Hematopoietic multipotent progenitor cell (in vitro differentiated cells): ENCODE results near the gene CCDC28A. TPM values are rescaled to one million over a fixed set of nuclear protein-coding genes. Genes with fewer than 3 reads are reported as not detected.
A peak's percentile ranks its signal among the peaks of the same experiment; 100 is the strongest.

Source experiments
- DNase-seq, 3 donors: peaks; one replicate each; pipeline ENCODE4 v3.0.0-alpha.2; 2011 to 2015; ENCODE audit warnings: low read depth in 2 of 3, low spot score in 2 of 3
- total RNA-seq: library from RNA; depleted of rRNA; stranded (reverse); fragments of >200 nt; gene quantifications from one replicate; pipeline ENCODE4 v1.2.3, GENCODE V29; 2012

Gene CCDC28A
- total RNA-seq, 1 donor = 13.7 TPM

GRCh38 chr6:138787138-138787537, 13.6 kb downstream of the CCDC28A start:
- no peak for DNase-seq

- DNase-seq = peak in 2 of 3 donors; percentile 8 to 27
These were observed 22.4 kb downstream of the CCDC28A start, which contains the start of gene ECT2L for GRCh38 chr6:138795809-138796603. ECT2L (plus strand) TSS chr6:138796087; CDS start chr6:138813275, 17,188 bp downstream.

- DNase-seq = no peak
These were observed 23.2 kb downstream of the CCDC28A start for GRCh38 chr6:138796771-138797170.

- DNase-seq = no peak
These were observed 24.4 kb downstream of the CCDC28A start for GRCh38 chr6:138797806-138798446.

GRCh38 chr6:138800377-138801150, 27.0 kb downstream of the CCDC28A start:
- no peak for DNase-seq

GRCh38 chr6:138803331-138803730, 29.8 kb downstream of the CCDC28A start:
- DNase-seq = no peak

GRCh38 chr6:138803861-138804260, 30.3 kb downstream of the CCDC28A start:
- DNase-seq = no peak

- DNase-seq = no peak
These were observed 31.6 kb downstream of the CCDC28A start for GRCh38 chr6:138805016-138805765.

GRCh38 chr6:138806889-138807288, 33.3 kb downstream of the CCDC28A start:
- DNase-seq = no peak

- DNase-seq = no peak
These were observed 36.1 kb downstream of the CCDC28A start for GRCh38 chr6:138809677-138810076.

GRCh38 chr6:138811866-138812265, 38.3 kb downstream of the CCDC28A start:
- no peak for DNase-seq

- DNase-seq = no peak
These were observed 40.7 kb downstream of the CCDC28A start for GRCh38 chr6:138814179-138814834.

GRCh38 chr6:138815221-138815620, 41.7 kb downstream of the CCDC28A start:
- no peak for DNase-seq

GRCh38 chr6:138815797-138816528, 42.4 kb downstream of the CCDC28A start:
- DNase-seq = peak in 2 of 3 donors; percentile 38 to 75

GRCh38 chr6:138817799-138818198, 44.2 kb downstream of the CCDC28A start:
- no peak for DNase-seq

GRCh38 chr6:138818496-138819194, 45.1 kb downstream of the CCDC28A start:
- DNase-seq = peak in 1 of 3 donors; percentile 9

- no peak for DNase-seq
These were observed 48.0 kb downstream of the CCDC28A start for GRCh38 chr6:138821519-138821918.

- no peak for DNase-seq
These were observed 51.0 kb downstream of the CCDC28A start for GRCh38 chr6:138824482-138825144.
